H9 (cell line): ENCODE measurements around the gene MGAT5. TPM values are rescaled to one million over a fixed set of nuclear protein-coding genes. Genes with fewer than 3 reads are reported as not detected.

Experiments
- DNase-seq: peaks from one replicate; pipeline ENCODE4 v3.0.0-alpha.2; 2017
- H2AFZ ChIP-seq: one replicate; pipeline ENCODE4 v1.6.1; 2013; ENCODE audit warnings: mild to moderate bottlenecking, low read length, control low read depth, moderate library complexity
- H2AK5ac ChIP-seq: 2 replicates; pipeline ENCODE4 v1.6.1; 2013; ENCODE audit warnings: low read length, control low read depth, mixed read lengths; ENCODE audit not compliant: insufficient read length
- H2BK120ac ChIP-seq: one replicate; pipeline ENCODE4 v1.6.1; 2013; ENCODE audit warnings: low read depth, mild to moderate bottlenecking, low read length, control low read depth, inconsistent platforms; ENCODE audit not compliant: poor library complexity, severe bottlenecking
- H2BK12ac ChIP-seq: 2 replicates; pipeline ENCODE4 v1.6.1; 2013; ENCODE audit warnings: low read length, control low read depth, mixed read lengths, low read depth; ENCODE audit not compliant: insufficient read length
- H2BK15ac ChIP-seq: 2 replicates; pipeline ENCODE4 v1.6.1; 2013; ENCODE audit warnings: low read depth, low read length, control low read depth
- H2BK20ac ChIP-seq: one replicate; pipeline ENCODE4 v1.6.1; 2013; ENCODE audit warnings: low read depth, mild to moderate bottlenecking, low read length, control low read depth, inconsistent platforms; ENCODE audit not compliant: poor library complexity, severe bottlenecking
- H2BK5ac ChIP-seq: 2 replicates; pipeline ENCODE4 v1.6.1; 2013; ENCODE audit warnings: low read length, control low read depth, mixed read lengths; ENCODE audit not compliant: insufficient read length
- H3K14ac ChIP-seq: 2 replicates; pipeline ENCODE4 v1.6.1; 2013; ENCODE audit warnings: low read length, control low read depth; ENCODE audit not compliant: insufficient read depth
- H3K18ac ChIP-seq: 2 replicates; pipeline ENCODE4 v1.6.1; 2013; ENCODE audit warnings: low read depth, mild to moderate bottlenecking, mixed read lengths, low read length, control low read depth; ENCODE audit not compliant: insufficient read length
- H3K23ac ChIP-seq: 2 replicates; pipeline ENCODE4 v1.6.1; 2013; ENCODE audit warnings: low read length, control low read depth, mixed read lengths, low read depth; ENCODE audit not compliant: insufficient read length
- H3K23me2 ChIP-seq: 2 replicates; pipeline ENCODE4 v1.6.1; 2013; ENCODE audit warnings: low read depth, mild to moderate bottlenecking, mixed read lengths, low read length, control low read depth; ENCODE audit not compliant: insufficient read length, poor library complexity, severe bottlenecking
- H3K27ac ChIP-seq: 2 replicates; pipeline ENCODE4 v1.5.1; 2013; ENCODE audit warnings: low read length, control low read depth, mixed read lengths, low read depth; ENCODE audit not compliant: insufficient read length
- H3K27me3 ChIP-seq: 2 replicates; pipeline ENCODE4 v1.6.1; 2013; ENCODE audit warnings: low read length, control low read depth, inconsistent platforms; ENCODE audit not compliant: insufficient read depth
- H3K4ac ChIP-seq: 2 replicates; pipeline ENCODE4 v1.6.1; 2013; ENCODE audit warnings: low read depth, mild to moderate bottlenecking, control low read depth, inconsistent platforms, low read length, moderate library complexity
- H3K4me1 ChIP-seq: 2 replicates; pipeline ENCODE4 v1.6.1; 2013; ENCODE audit warnings: low read length, control low read depth, inconsistent platforms; ENCODE audit not compliant: insufficient read depth
- H3K4me2 ChIP-seq: 2 replicates; pipeline ENCODE4 v1.6.1; 2013; ENCODE audit warnings: low read length, control low read depth, mixed read lengths; ENCODE audit not compliant: insufficient read length, insufficient read depth
- H3K56ac ChIP-seq: 2 replicates; pipeline ENCODE4 v1.6.1; 2013; ENCODE audit warnings: low read depth, mild to moderate bottlenecking, mixed read lengths, low read length, control low read depth; ENCODE audit not compliant: insufficient read length
- H3K79me1 ChIP-seq: 2 replicates; pipeline ENCODE4 v1.6.1; 2013; ENCODE audit warnings: low read depth, mild to moderate bottlenecking, moderate library complexity, low read length, control low read depth, inconsistent platforms; ENCODE audit not compliant: insufficient read depth, poor library complexity, severe bottlenecking
- H3K79me2 ChIP-seq: 2 replicates; pipeline ENCODE4 v1.6.1; 2013; ENCODE audit warnings: low read length, control low read depth, inconsistent platforms; ENCODE audit not compliant: insufficient read depth
- H3K9ac ChIP-seq: 2 replicates; pipeline ENCODE4 v1.6.1; 2013; ENCODE audit warnings: low read length, control low read depth, mixed read lengths; ENCODE audit not compliant: insufficient read length; ENCODE audit errors: extremely low read depth
- H3K9me3 ChIP-seq: one replicate; pipeline ENCODE4 v1.6.1; 2013; ENCODE audit warnings: low read depth, low read length, inconsistent platforms; ENCODE audit not compliant: control insufficient read depth
- H3T11ph ChIP-seq: one replicate; pipeline ENCODE4 v1.6.1; 2013; ENCODE audit warnings: mild to moderate bottlenecking, low read length, control low read depth, inconsistent platforms
- H4K20me1 ChIP-seq: one replicate; pipeline ENCODE4 v1.6.1; 2013; ENCODE audit not compliant: control insufficient read depth, insufficient read length, insufficient read depth
- H4K5ac ChIP-seq: 2 replicates; pipeline ENCODE4 v1.6.1; 2013; ENCODE audit warnings: low read depth, mild to moderate bottlenecking, mixed read lengths, low read length, control low read depth; ENCODE audit not compliant: insufficient read length
- H4K8ac ChIP-seq: replicated peaks from 2 replicates; pipeline ENCODE4 v1.6.1; 2013; ENCODE audit warnings: low read length, control low read depth, mixed read lengths, low read depth; ENCODE audit not compliant: insufficient read length
- H4K91ac ChIP-seq: 2 replicates; pipeline ENCODE4 v1.6.1; 2013; ENCODE audit warnings: low read depth, mild to moderate bottlenecking, moderate library complexity, mixed read lengths, low read length, control low read depth; ENCODE audit not compliant: insufficient read length
- H3K27ac Mint-ChIP-seq, 3 experiments: 2 replicates in 2 of 3; 3 replicates in 1 of 3; pipeline ENCODE4 v1.8.0; 2020 to 2021; ENCODE audit warnings: mixed read lengths in 3 of 3, mild to moderate bottlenecking in 1 of 3, moderate library complexity in 1 of 3
- H3K27me3 Mint-ChIP-seq: 2 replicates; pipeline ENCODE4 v1.8.0; 2021; ENCODE audit warnings: low read depth, mild to moderate bottlenecking, moderate library complexity, mixed read lengths
- H3K36me3 Mint-ChIP-seq, 3 experiments: 2 replicates in 2 of 3; 3 replicates in 1 of 3; pipeline ENCODE4 v1.8.0; 2020 to 2021; ENCODE audit warnings: low read depth in 3 of 3, mixed read lengths in 3 of 3; ENCODE audit not compliant: insufficient read depth in 1 of 3
- H3K4me1 Mint-ChIP-seq, 2 experiments: 2 replicates each; pipeline ENCODE4 v1.8.0; 2020; ENCODE audit warnings: mixed read lengths in 2 of 2
- H3K4me3 Mint-ChIP-seq, 2 experiments: 2 replicates in 1 of 2; 3 replicates in 1 of 2; pipeline ENCODE4 v1.8.0; 2020 to 2021; ENCODE audit warnings: mild to moderate bottlenecking in 2 of 2, mixed read lengths in 2 of 2, moderate library complexity in 1 of 2
- H3K9me3 Mint-ChIP-seq, 2 experiments: 2 replicates in 1 of 2; 3 replicates in 1 of 2; pipeline ENCODE4 v1.8.0; 2020; ENCODE audit warnings: mild to moderate bottlenecking in 2 of 2, mixed read lengths in 2 of 2, moderate library complexity in 1 of 2
- CTCF ChIP-seq: fragments of 200-600 bp; sonication (generic); conservative IDR thresholded peaks from 3 replicates; pipeline ENCODE4 v1.8.0; 2021; ENCODE audit warnings: antibody characterized with exemption, mild to moderate bottlenecking
- WGBS: extraction: QIAGEN DNeasy Blood & Tissue Kit; methylation state at CpG from one replicate; pipeline ENCODE4 v1.1.7; 2013; ENCODE audit warnings: missing lambda C conversion rate, low lambda C conversion rate, mixed read lengths; ENCODE audit not compliant: insufficient read length; ENCODE audit errors: extremely low coverage; 5-methylcytosine and 5-hydroxymethylcytosine counted together
- total RNA-seq: library from RNA; stranded (reverse); gene quantifications from 2 replicates; pipeline ENCODE4 v1.2.1, GENCODE V29; 2021

Gene MGAT5
- total RNA-seq, 1 experiment from 2014 or later = 25.7 TPM

GRCh38 chr2:134295441-134295840, 41.6 kb downstream of the MGAT5 start:
- no peak overlapping the region for H4K91ac ChIP-seq
- no peak for TF ChIP-seq CTCF
- no peak overlapping the region for H3K27ac ChIP-seq
- Mint-ChIP-seq H3K4me1 (peaks cover 9 to 16% of the 10 kb centered on the region in 2 experiments), H3K4me3 (no peak overlapping the region), H3K27me3 (no peaks in the 10 kb centered on the region), H3K36me3 (no peaks in the 10 kb centered on the region), H3K27ac (no peak overlapping the region; a peak in 1 of 7 replicates), H3K9me3 (no peaks in the 10 kb centered on the region; a peak in 1 of 5 replicates)
- H3K4me1 ChIP-seq = peaks cover 5% of the 10 kb centered on the region
- no peaks in the 10 kb centered on the region for H4K20me1 ChIP-seq
- H2BK12ac ChIP-seq = no peak overlapping the region
- no peak overlapping the region for H2BK5ac ChIP-seq
- H3K27me3 ChIP-seq = no peaks in the 10 kb centered on the region
- H3K9ac ChIP-seq = no peak overlapping the region
- H3K23me2 ChIP-seq = no peaks in the 10 kb centered on the region
- no peak overlapping the region for H3K56ac ChIP-seq
- no peak overlapping the region for H2BK15ac ChIP-seq
- no peaks in the 10 kb centered on the region for H3K9me3 ChIP-seq
- no peak overlapping the region for H2BK120ac ChIP-seq
- WGBS = no CpG with 5 or more reads among the region's 3 CpGs
- H4K8ac ChIP-seq = no peak overlapping the region
- no peak overlapping the region for H2BK20ac ChIP-seq
- H3K79me2 ChIP-seq = no peaks in the 10 kb centered on the region
- no peak overlapping the region for H3K4me2 ChIP-seq
- H3K18ac ChIP-seq = no peak overlapping the region
- H3T11ph ChIP-seq = no peak overlapping the region
- no peak overlapping the region for H3K14ac ChIP-seq
- no peak for DNase-seq
- no peak overlapping the region for H4K5ac ChIP-seq
- no peak overlapping the region for H2AK5ac ChIP-seq
- H3K79me1 ChIP-seq = no peaks in the 10 kb centered on the region
- H3K4ac ChIP-seq = no peak overlapping the region
- H3K23ac ChIP-seq = no peak overlapping the region
- no peak overlapping the region for H2AFZ ChIP-seq
